WTC11 (cell line): ENCODE data around the gene DOHH. TPM values are rescaled to one million over a fixed set of nuclear protein-coding genes. Genes with fewer than 3 reads are reported as not detected.

ENCODE experiments used
- ATAC-seq: fragments of 200-7000 bp; cut with Tn5 transposase; 2 replicates; pipeline ENCODE4 v1.10.0; 2021; ENCODE audit warnings: mild to moderate bottlenecking, moderate library complexity
- CTCF ChIA-PET: fragments of 300-600 bp; sonication (Branson Sonifier 250); formaldehyde crosslinking; loops from one replicate; lab custom pipeline; 2021; ENCODE audit warnings: antibody characterized with exemption; lab: Charles Lee
- POLR2A ChIA-PET: fragments of 350-600 bp; sonication (Branson Sonifier 250); formaldehyde crosslinking; loops from one replicate; lab custom pipeline; 2021; ENCODE audit warnings: antibody characterized with exemption; lab: Charles Lee
- DNase-seq: peaks from one replicate; pipeline ENCODE4 v3.0.0; 2021; ENCODE audit warnings: low spot score
- H3K27ac Mint-ChIP-seq: 2 replicates; pipeline ENCODE4 v1.8.0; 2021; ENCODE audit warnings: mixed read lengths
- H3K27me3 Mint-ChIP-seq: 2 replicates; pipeline ENCODE4 v1.8.0; 2021; ENCODE audit warnings: low read depth, mild to moderate bottlenecking, moderate library complexity, mixed read lengths
- H3K36me3 Mint-ChIP-seq: 2 replicates; pipeline ENCODE4 v1.8.0; 2021; ENCODE audit warnings: mixed read lengths
- H3K4me1 Mint-ChIP-seq: 2 replicates; pipeline ENCODE4 v1.8.0; 2022; ENCODE audit warnings: mixed read lengths
- H3K4me3 Mint-ChIP-seq: 2 replicates; pipeline ENCODE4 v1.8.0; 2021; ENCODE audit warnings: mild to moderate bottlenecking, moderate library complexity, mixed read lengths
- H3K9me3 Mint-ChIP-seq: 2 replicates; pipeline ENCODE4 v1.8.0; 2021; ENCODE audit warnings: mixed read lengths
- CREM ChIP-seq: sonication (generic); formaldehyde crosslinking; IDR thresholded peaks from 2 replicates; pipeline ENCODE4 v1.8.1; 2022; ENCODE audit warnings: mild to moderate bottlenecking, missing genetic modification reagents, moderate library complexity
- FOXK1 ChIP-seq: sonication (generic); formaldehyde crosslinking; IDR thresholded peaks from 2 replicates; pipeline ENCODE4 v1.8.0; 2022; ENCODE audit warnings: mild to moderate bottlenecking, moderate library complexity, missing genetic modification reagents
- FOXP1 ChIP-seq: sonication (generic); formaldehyde crosslinking; IDR thresholded peaks from 2 replicates; pipeline ENCODE4 v1.8.0; 2022; ENCODE audit warnings: missing genetic modification reagents, mild to moderate bottlenecking, moderate library complexity, borderline replicate concordance
- GABPB1 ChIP-seq: sonication (generic); formaldehyde crosslinking; IDR thresholded peaks from 2 replicates; pipeline ENCODE4 v1.8.1; 2023; ENCODE audit warnings: mild to moderate bottlenecking, missing genetic modification reagents
- NFATC4 ChIP-seq: fragments of 250-450 bp; sonication (Bioruptor Pico); IDR thresholded peaks from 2 replicates; pipeline ENCODE4 v1.9.0; 2021; ENCODE audit warnings: mild to moderate bottlenecking
- SMAD3 ChIP-seq: sonication (generic); formaldehyde crosslinking; IDR thresholded peaks from 2 replicates; pipeline ENCODE4 v1.8.0; 2022; ENCODE audit warnings: missing genetic modification reagents, mild to moderate bottlenecking, borderline replicate concordance
- SOX15 ChIP-seq: fragments of 250-450 bp; sonication (Bioruptor Pico); IDR thresholded peaks from 2 replicates; pipeline ENCODE4 v1.9.0; 2021; ENCODE audit warnings: mild to moderate bottlenecking
- TCF7 ChIP-seq: sonication (generic); formaldehyde crosslinking; IDR thresholded peaks from 2 replicates; pipeline ENCODE4 v1.8.0; 2022; ENCODE audit warnings: mild to moderate bottlenecking, low read depth, missing genetic modification reagents, moderate library complexity
- ZNF219 ChIP-seq: sonication (generic); formaldehyde crosslinking; IDR thresholded peaks from 2 replicates; pipeline ENCODE4 v1.8.0; 2023; ENCODE audit warnings: missing genetic modification reagents, mild to moderate bottlenecking, borderline replicate concordance
- ZNF317 ChIP-seq: sonication (generic); formaldehyde crosslinking; IDR thresholded peaks from 2 replicates; pipeline ENCODE4 v1.8.1; 2023; ENCODE audit warnings: low read depth, mild to moderate bottlenecking, moderate library complexity, missing genetic modification reagents, borderline replicate concordance
- ZNF423 ChIP-seq: fragments of 250-450 bp; sonication (Bioruptor Pico); IDR thresholded peaks from 2 replicates; pipeline ENCODE4 v2.1.2; 2022; ENCODE audit warnings: mild to moderate bottlenecking, moderate library complexity
- ZNF671 ChIP-seq: fragments of 250-450 bp; sonication (Bioruptor Pico); IDR thresholded peaks from 2 replicates; pipeline ENCODE4 v1.8.0; 2021; ENCODE audit warnings: mild to moderate bottlenecking
- total RNA-seq: library from RNA; stranded (reverse); gene quantifications from 3 replicates; pipeline ENCODE4 v1.2.3, GENCODE V29; 2021
- TF ChIP-seq, protein P1 (sequence below): sonication (generic); formaldehyde crosslinking; IDR thresholded peaks from 2 replicates; pipeline ENCODE4 v1.8.0; 2022; ENCODE audit warnings: missing genetic modification reagents
- TF ChIP-seq, protein P2 (sequence below): sonication (generic); formaldehyde crosslinking; IDR thresholded peaks from 2 replicates; pipeline ENCODE4 v1.8.1; 2023; ENCODE audit warnings: mild to moderate bottlenecking, missing genetic modification reagents
- TF ChIP-seq, protein P3 (sequence below): fragments of 250-450 bp; sonication (Bioruptor Pico); conservative IDR thresholded peaks from 2 replicates; pipeline ENCODE4 v1.9.0; 2021; ENCODE audit warnings: mild to moderate bottlenecking
- TF ChIP-seq, protein P4 (sequence below): fragments of 250-450 bp; sonication (Bioruptor Pico); IDR thresholded peaks from 2 replicates; pipeline ENCODE4 v2.1.2; 2022; ENCODE audit warnings: mild to moderate bottlenecking, moderate library complexity
- TF ChIP-seq, protein P5 (sequence below): sonication (generic); formaldehyde crosslinking; IDR thresholded peaks from 2 replicates; pipeline ENCODE4 v1.8.0; 2022; ENCODE audit warnings: mild to moderate bottlenecking, missing genetic modification reagents
- TF ChIP-seq, protein P6 (sequence below): sonication (generic); formaldehyde crosslinking; conservative IDR thresholded peaks from 2 replicates; pipeline ENCODE4 v1.8.1; 2023; ENCODE audit warnings: mild to moderate bottlenecking, low read depth, missing genetic modification reagents, moderate library complexity

Gene DOHH
- total RNA-seq, 1 experiment from 2014 or later: 22.2 TPM

DNA sequence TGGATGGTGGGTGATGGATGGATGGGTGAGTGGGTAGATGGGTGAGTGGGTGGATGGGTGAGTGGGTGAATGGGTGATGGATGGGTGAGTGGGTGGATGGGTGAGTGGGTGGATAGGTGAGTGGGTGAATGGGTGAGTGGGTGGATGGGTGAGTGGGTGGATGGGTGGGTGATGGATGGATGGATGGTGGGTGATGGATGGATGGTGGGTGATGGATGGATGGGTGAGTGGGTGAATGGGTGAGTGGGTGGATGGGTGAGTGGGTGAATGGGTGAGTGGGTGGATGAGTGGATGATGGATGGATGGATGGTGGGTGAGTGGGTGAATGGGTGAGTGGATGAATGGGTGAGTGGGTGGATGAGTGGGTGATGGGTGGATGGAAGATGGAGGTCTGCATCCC lies 23.0 kb downstream of the DOHH start:
- Mint-ChIP-seq H3K27me3 (peaks cover 11% of the 10 kb centered on the region), H3K27ac (no peak overlapping the region), H3K4me1 (peaks cover 20% of the 10 kb centered on the region), H3K9me3 (no peaks in the 10 kb centered on the region), H3K36me3 (no peaks in the 10 kb centered on the region), H3K4me3 (no peak overlapping the region)
- ChIA-PET POLR2A (no interaction called here), CTCF (interaction anchor here (0.5 to 2.4 kb wide), 2 partner anchors 8 to 202 kb away, joined by 3 to 9 read pairs; no protein-coding TSS in a partner anchor)
- DNase-seq (no peak), ATAC-seq (no peak)
- TF ChIP-seq FOXK1: no peak
- no peak for TF ChIP-seq ZNF423
- TF ChIP-seq NFATC4 (CRISPR knock-in tag): no peak
- TF ChIP-seq ZNF671 (CRISPR knock-in tag): no peak
- TF ChIP-seq CREM (CRISPR knock-in tag): no peak
- TF ChIP-seq, protein P1, sequence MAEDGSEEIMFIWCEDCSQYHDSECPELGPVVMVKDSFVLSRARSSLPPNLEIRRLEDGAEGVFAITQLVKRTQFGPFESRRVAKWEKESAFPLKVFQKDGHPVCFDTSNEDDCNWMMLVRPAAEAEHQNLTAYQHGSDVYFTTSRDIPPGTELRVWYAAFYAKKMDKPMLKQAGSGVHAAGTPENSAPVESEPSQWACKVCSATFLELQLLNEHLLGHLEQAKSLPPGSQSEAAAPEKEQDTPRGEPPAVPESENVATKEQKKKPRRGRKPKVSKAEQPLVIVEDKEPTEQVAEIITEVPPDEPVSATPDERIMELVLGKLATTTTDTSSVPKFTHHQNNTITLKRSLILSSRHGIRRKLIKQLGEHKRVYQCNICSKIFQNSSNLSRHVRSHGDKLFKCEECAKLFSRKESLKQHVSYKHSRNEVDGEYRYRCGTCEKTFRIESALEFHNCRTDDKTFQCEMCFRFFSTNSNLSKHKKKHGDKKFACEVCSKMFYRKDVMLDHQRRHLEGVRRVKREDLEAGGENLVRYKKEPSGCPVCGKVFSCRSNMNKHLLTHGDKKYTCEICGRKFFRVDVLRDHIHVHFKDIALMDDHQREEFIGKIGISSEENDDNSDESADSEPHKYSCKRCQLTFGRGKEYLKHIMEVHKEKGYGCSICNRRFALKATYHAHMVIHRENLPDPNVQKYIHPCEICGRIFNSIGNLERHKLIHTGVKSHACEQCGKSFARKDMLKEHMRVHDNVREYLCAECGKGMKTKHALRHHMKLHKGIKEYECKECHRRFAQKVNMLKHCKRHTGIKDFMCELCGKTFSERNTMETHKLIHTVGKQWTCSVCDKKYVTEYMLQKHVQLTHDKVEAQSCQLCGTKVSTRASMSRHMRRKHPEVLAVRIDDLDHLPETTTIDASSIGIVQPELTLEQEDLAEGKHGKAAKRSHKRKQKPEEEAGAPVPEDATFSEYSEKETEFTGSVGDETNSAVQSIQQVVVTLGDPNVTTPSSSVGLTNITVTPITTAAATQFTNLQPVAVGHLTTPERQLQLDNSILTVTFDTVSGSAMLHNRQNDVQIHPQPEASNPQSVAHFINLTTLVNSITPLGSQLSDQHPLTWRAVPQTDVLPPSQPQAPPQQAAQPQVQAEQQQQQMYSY (CRISPR knock-in tag): no peak
- no peak for TF ChIP-seq ZNF219
- TF ChIP-seq, protein P2, sequence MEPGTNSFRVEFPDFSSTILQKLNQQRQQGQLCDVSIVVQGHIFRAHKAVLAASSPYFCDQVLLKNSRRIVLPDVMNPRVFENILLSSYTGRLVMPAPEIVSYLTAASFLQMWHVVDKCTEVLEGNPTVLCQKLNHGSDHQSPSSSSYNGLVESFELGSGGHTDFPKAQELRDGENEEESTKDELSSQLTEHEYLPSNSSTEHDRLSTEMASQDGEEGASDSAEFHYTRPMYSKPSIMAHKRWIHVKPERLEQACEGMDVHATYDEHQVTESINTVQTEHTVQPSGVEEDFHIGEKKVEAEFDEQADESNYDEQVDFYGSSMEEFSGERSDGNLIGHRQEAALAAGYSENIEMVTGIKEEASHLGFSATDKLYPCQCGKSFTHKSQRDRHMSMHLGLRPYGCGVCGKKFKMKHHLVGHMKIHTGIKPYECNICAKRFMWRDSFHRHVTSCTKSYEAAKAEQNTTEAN (CRISPR knock-in tag): no peak
- TF ChIP-seq FOXP1 (CRISPR knock-in tag): no peak
- TF ChIP-seq, protein P3, sequence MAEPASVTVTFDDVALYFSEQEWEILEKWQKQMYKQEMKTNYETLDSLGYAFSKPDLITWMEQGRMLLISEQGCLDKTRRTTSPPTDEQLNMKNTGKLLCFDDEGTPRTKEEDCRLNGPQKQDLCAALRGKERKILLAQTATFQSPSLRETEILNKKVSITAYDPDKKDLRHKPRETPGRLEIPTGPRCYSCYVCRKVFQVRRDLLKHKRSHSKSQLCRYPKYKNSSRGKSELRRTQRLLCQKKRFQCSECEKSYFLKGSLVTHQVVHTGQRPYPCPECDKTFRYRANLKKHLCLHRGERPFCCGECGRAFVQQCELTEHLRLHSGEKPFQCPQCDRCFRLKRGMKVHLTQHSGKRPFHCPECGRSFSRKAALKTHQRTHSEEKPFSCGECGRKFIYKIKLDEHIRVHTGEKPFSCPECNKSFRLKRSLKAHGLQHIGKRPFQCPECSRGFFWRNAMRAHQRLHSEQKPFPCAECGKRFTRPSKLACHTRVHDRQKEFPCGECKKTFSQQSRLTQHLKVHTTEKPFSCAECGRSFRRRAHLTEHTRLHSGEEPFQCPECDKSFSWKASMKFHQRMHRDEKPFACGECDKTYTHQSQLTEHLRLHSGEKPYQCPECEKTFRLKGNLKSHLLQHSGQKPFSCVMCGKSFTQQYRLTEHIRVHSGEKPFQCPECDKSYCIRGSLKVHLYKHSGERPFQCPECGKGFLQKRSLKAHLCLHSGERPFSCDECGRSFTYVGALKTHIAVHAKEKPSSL (CRISPR knock-in tag): no peak
- no peak for TF ChIP-seq SOX15 (CRISPR knock-in tag)
- TF ChIP-seq TCF7 (CRISPR knock-in tag): no peak
- TF ChIP-seq, protein P4, sequence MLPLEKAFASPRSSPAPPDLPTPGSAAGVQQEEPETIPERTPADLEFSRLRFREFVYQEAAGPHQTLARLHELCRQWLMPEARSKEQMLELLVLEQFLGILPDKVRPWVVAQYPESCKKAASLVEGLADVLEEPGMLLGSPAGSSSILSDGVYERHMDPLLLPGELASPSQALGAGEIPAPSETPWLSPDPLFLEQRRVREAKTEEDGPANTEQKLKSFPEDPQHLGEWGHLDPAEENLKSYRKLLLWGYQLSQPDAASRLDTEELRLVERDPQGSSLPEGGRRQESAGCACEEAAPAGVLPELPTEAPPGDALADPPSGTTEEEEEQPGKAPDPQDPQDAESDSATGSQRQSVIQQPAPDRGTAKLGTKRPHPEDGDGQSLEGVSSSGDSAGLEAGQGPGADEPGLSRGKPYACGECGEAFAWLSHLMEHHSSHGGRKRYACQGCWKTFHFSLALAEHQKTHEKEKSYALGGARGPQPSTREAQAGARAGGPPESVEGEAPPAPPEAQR (CRISPR knock-in tag): no peak
- no peak for TF ChIP-seq SMAD3 (CRISPR knock-in tag)
- TF ChIP-seq, protein P5, sequence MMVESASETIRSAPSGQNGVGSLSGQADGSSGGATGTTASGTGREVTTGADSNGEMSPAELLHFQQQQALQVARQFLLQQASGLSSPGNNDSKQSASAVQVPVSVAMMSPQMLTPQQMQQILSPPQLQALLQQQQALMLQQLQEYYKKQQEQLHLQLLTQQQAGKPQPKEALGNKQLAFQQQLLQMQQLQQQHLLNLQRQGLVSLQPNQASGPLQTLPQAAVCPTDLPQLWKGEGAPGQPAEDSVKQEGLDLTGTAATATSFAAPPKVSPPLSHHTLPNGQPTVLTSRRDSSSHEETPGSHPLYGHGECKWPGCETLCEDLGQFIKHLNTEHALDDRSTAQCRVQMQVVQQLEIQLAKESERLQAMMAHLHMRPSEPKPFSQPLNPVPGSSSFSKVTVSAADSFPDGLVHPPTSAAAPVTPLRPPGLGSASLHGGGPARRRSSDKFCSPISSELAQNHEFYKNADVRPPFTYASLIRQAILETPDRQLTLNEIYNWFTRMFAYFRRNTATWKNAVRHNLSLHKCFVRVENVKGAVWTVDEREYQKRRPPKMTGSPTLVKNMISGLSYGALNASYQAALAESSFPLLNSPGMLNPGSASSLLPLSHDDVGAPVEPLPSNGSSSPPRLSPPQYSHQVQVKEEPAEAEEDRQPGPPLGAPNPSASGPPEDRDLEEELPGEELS (CRISPR knock-in tag): no peak
- TF ChIP-seq, protein P6, sequence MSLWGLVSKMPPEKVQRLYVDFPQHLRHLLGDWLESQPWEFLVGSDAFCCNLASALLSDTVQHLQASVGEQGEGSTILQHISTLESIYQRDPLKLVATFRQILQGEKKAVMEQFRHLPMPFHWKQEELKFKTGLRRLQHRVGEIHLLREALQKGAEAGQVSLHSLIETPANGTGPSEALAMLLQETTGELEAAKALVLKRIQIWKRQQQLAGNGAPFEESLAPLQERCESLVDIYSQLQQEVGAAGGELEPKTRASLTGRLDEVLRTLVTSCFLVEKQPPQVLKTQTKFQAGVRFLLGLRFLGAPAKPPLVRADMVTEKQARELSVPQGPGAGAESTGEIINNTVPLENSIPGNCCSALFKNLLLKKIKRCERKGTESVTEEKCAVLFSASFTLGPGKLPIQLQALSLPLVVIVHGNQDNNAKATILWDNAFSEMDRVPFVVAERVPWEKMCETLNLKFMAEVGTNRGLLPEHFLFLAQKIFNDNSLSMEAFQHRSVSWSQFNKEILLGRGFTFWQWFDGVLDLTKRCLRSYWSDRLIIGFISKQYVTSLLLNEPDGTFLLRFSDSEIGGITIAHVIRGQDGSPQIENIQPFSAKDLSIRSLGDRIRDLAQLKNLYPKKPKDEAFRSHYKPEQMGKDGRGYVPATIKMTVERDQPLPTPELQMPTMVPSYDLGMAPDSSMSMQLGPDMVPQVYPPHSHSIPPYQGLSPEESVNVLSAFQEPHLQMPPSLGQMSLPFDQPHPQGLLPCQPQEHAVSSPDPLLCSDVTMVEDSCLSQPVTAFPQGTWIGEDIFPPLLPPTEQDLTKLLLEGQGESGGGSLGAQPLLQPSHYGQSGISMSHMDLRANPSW (CRISPR knock-in tag): no peak
- TF ChIP-seq ZNF317: no peak
- TF ChIP-seq GABPB1 (CRISPR knock-in tag): no peak
